HFF-Myc (cell line): ENCODE results near the gene CPTP.

Experiments
- DNase-seq: peaks from one replicate; pipeline ENCODE4 v3.0.0-alpha.2; 2011; ENCODE audit warnings: low read depth; ENCODE audit errors: extremely low read depth
- H3K4me3 ChIP-seq: replicated peaks from 2 replicates; pipeline ENCODE4 v1.5.1; 2011; ENCODE audit warnings: low read depth, mild to moderate bottlenecking, control low read depth, low read length
- TF ChIP-seq, protein P1 (sequence below): IDR thresholded peaks from 2 replicates; pipeline ENCODE4 v1.5.1; 2012; ENCODE audit warnings: mild to moderate bottlenecking, low read depth, low read length, control low read depth; ENCODE audit errors: missing control alignments

CPTP gene

DNA sequence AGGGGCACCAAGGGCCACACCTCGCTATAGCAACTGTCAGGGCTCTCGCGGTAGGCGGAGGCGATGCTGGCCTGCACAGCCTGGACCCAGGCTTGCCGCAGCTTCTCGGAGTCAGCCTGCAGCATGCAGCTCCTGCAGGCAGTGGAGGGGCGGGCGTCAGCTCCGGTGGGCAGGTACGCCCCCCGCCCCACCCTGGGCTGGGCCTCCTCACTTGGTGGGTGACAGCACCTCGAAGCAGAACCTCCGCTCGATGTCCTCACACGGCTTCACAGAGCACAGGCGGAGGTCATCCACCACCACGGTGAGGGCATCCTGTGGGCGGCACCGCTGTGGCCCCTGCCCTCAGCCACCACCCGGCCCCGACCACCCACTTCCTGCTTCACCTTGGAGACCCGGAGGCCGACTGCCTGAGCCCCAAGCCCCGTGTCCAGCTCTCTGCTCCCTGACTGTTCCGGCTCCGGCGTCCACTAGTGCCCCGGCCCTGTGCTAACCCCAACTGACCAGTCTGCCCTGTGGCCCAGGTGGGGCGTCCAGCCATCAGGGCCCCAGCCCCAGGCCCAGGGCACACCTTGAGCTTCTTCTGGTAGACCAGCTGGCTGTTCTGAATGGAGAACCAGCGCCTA, 26.7 kb upstream of the CPTP start:
- H3K4me3 ChIP-seq: no peak overlapping the region
- TF ChIP-seq, protein P1, sequence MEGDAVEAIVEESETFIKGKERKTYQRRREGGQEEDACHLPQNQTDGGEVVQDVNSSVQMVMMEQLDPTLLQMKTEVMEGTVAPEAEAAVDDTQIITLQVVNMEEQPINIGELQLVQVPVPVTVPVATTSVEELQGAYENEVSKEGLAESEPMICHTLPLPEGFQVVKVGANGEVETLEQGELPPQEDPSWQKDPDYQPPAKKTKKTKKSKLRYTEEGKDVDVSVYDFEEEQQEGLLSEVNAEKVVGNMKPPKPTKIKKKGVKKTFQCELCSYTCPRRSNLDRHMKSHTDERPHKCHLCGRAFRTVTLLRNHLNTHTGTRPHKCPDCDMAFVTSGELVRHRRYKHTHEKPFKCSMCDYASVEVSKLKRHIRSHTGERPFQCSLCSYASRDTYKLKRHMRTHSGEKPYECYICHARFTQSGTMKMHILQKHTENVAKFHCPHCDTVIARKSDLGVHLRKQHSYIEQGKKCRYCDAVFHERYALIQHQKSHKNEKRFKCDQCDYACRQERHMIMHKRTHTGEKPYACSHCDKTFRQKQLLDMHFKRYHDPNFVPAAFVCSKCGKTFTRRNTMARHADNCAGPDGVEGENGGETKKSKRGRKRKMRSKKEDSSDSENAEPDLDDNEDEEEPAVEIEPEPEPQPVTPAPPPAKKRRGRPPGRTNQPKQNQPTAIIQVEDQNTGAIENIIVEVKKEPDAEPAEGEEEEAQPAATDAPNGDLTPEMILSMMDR: no peak
- no peak for DNase-seq

DNA sequence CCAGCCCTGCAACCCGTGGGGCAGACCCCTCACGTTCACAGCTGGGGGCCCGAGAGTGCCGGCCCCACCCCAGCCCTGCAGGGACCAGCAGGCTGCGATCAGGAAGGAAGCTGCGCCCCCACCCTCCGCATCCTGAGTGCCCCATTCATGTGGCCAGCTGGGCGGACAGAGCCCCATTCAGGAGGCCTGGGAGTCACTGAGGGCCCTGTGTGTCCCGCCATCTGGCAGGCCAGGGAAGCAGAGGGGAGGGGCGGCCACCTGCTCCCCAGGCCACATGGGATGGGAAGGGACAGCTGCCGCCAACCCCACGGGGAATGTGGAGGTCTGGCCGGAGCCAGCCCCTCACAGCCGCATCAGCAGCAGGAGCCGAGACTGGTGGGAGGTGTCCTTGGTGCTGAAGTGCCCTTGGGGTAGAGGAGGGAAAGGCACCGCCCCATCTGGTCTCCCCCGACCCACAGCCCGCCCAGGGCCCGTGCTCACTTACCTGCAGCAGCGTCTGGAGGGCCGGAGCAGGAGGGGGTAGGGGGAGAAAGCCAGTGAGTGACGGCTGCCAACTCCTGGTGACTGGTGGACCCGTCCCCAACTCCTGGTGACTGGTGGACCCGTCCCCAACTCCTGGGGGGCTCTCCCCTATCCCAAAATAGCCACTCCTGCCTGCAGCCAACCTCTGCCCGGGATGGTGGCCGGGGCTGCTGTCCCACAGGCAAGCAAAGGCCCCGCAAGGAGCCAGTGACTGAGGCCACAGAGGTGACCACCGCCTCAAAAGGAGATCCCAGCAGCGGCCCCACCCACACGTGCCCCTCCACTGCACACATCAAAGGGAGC, 25.5 kb upstream of the CPTP start:
- DNase-seq: no peak
- H3K4me3 ChIP-seq: no peak overlapping the region
- TF ChIP-seq, protein P1: no peak

DNA sequence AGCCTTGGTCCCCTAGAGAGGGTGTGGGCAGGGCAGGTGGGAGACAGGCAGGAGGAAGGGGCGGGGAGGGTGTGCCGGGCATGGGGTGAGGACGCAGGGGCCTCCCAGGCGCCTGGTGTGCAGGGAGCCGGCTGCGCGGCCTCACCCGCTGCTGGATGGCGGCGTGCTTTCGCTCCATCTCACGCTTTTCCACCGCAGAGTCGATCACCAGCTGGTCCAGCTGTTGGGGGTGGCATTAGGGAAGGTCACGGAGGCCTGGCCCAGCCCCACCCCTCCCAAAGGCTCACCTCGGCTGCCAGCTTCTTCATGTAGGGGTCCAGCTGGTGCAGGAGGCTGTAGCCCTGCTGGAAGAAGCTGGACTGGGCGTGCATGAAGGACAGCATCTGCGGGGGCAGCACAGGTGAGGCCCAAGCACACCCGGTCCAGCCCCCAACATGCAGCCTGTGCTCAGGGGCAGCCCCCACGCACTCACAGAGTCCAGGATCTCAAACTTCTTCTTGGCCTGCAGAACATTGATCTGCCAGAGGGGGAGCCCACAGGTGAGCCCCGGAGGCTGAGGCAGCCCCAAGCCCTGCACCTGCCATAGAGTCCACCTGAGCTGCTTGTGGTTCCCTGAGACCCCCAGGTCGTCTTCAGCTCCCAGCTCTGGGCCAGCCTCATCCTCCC, 24.8 kb upstream of the CPTP start:
- TF ChIP-seq, protein P1: peak; percentile 32
- no peak for DNase-seq
- no peak overlapping the region for H3K4me3 ChIP-seq

DNA sequence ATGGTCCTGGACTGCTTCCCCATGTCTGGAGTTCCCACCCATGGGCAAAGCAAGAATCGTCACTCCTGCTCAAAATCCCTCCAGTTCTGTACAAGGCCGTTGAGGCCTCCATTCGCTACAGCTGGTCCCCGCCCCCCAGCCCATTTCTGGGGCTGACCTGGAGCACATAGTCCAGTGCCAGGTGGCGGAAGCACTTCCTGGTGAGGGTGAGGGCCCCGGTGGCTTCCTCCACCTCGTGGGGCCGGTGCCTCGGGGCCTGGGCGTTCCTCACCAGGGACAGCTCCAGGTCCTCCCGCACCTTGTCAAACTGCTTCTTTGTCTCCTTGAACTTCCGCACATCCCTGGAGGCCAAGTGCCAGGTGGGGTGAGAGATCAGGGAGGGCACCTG, 24.3 kb upstream of the CPTP start:
- no peak overlapping the region for H3K4me3 ChIP-seq
- TF ChIP-seq, protein P1: no peak
- no peak for DNase-seq

DNA sequence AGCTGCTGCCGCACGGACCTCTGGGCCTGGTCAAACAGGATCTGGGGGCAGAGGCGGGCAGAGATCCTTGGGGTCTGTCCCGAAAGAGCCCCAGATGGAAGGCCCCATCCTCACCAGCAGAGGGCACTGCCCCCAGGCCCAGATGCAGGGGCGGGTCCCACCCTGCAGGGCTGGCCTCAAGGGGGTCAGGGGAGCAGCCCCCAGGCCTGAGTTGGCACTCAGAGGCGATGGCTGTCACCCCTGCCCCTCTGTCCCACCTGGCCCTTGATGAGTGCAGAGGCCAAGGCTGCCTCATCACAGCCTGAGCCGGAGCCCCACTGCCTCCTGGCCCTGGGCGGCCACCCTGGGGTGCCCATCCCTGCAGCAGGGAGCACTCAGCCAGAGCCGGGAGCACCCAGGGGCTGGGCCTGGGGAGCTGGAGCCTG, 22.6 kb upstream of the CPTP start:
- no peak for DNase-seq

DNA sequence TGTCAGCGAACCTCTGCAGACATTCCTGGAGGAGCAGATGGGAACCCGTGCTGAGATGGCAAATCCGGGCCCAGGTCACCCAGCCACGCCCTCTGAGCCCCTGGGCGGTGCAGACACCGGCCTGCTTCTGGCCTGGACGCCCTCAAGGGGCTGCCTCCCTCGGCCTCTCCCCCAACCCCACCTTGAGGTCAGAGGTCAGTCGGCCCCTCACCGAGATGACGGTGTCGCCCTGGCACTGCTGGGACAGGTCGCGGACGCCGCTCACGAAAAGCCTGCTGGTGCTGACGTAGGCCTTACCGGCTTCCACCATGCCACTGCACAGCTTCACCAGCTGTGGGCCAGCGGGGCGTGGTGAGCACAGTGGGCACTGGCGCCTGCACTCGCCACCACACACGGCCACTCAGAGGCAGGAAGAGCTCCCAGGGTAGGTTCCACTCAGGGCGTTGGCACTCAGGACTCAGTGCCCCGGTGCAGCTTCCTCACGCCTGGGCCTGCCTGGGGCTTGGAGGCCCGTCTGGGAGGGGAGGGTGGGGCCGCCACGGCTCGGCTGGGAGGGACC, 21.6 kb upstream of the CPTP start:
- no peak for DNase-seq
- no peak overlapping the region for H3K4me3 ChIP-seq
- TF ChIP-seq, protein P1: no peak

More for the DNA sequence above, 22.6 kb upstream of the CPTP start:
- H3K4me3 ChIP-seq: no peak overlapping the region
- TF ChIP-seq, protein P1: peak; percentile 57
